Gastrocnemius medialis (tissue), 4 donors: ENCODE results near the gene LCN6.

Experiments used
- POLR2A ChIP-seq, 2 donors: fragments of 450-650 bp; IDR thresholded peaks; one replicate each; pipeline ENCODE4 v1.6.1; 2017; ENCODE audit warnings: antibody characterized with exemption in 2 of 2, mild to moderate bottlenecking in 2 of 2, moderate library complexity in 2 of 2
- TF ChIP-seq, protein P1 (sequence below), 5 experiments: fragments of 450-650 bp in 3 of 5; fragments of 200-600 bp in 2 of 5; sonication (generic) in 2 of 5; IDR thresholded peaks in 4 of 5; conservative IDR thresholded peaks in 1 of 5; 1 replicate in 4 of 5; 2 replicates in 1 of 5; pipeline ENCODE4 v1.5.1; 2016 to 2019; ENCODE audit warnings: antibody characterized with exemption in 5 of 5, mild to moderate bottlenecking in 3 of 5, moderate library complexity in 3 of 5

DNA sequence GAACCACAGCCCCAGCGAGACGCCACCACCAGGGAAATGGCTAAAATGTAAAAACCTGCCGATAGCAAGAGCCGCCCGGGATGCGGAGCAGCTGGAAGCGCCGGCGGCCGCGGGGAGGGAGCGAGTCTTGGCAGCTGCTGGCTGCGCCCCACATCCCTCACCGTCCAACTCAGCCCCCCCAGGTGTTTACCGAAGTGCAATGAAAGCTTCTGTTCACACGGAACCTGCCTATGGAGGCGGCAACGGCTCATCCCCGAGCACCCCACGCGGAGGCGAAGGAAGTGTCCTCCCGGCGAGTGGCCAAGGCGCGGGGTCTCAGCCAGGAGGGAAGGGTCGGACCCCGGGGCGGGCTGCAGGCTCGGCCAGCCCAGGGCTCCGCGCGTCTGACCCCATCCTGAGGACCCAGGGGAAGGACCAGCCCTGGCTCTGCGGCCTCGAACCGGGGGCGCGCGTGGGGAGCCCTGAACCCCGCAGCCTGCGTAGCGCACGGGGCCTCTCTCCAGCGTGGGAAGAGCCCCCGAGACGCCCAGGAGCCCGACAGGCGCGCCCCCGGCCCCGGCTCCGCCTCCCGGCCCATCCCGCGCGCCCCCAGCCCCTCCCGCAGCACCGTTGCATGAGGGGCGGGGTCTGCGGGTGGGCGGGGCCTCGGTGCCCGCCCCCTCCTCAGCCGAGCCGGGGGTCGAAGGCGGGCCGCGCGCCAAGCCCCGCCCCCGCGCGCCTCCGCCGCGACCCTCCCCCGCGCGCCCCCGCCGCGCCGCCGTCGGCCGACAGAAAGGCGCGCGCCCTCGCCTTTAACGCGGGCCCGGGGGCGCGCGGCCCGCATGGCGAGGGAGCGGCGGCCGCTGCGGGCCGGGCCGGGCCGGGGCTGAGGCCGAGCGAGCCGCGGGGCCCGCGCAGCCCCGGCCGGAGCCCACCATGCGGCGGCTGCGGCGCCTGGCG, 36.3 kb downstream of the LCN6 start, which contains the start of gene DIPK1B:
- TF ChIP-seq, protein P1, sequence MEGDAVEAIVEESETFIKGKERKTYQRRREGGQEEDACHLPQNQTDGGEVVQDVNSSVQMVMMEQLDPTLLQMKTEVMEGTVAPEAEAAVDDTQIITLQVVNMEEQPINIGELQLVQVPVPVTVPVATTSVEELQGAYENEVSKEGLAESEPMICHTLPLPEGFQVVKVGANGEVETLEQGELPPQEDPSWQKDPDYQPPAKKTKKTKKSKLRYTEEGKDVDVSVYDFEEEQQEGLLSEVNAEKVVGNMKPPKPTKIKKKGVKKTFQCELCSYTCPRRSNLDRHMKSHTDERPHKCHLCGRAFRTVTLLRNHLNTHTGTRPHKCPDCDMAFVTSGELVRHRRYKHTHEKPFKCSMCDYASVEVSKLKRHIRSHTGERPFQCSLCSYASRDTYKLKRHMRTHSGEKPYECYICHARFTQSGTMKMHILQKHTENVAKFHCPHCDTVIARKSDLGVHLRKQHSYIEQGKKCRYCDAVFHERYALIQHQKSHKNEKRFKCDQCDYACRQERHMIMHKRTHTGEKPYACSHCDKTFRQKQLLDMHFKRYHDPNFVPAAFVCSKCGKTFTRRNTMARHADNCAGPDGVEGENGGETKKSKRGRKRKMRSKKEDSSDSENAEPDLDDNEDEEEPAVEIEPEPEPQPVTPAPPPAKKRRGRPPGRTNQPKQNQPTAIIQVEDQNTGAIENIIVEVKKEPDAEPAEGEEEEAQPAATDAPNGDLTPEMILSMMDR (IDR thresholded peaks at IDR 0.05 in 4 of 5, conservative IDR thresholded peaks at IDR 0.05 in 1 of 5), result no peak
- no peak for TF ChIP-seq POLR2A (IDR thresholded peaks at IDR 0.05)
